IPS DF 6.9 (cell line): ENCODE results near the gene ZC3HAV1L.
"Not testable (repeated sequence)": the region's sequence is repeated elsewhere in the genome, so short reads cannot be mapped to it uniquely, and the experiment has no call there.

ENCODE experiments used
- DNase-seq: peaks from one replicate; pipeline ENCODE4 v3.0.0-alpha.2; 2013; ENCODE audit warnings: low read depth, low spot score
- H3K27ac ChIP-seq: one replicate; pipeline ENCODE4 v1.5.1; 2013; ENCODE audit warnings: low read length, control low read depth
- H3K27me3 ChIP-seq: 2 replicates; pipeline ENCODE4 v1.6.1; 2013; ENCODE audit warnings: mild to moderate bottlenecking, low read length; ENCODE audit not compliant: control insufficient read depth, insufficient read depth
- H3K36me3 ChIP-seq: 2 replicates; pipeline ENCODE4 v1.6.1; 2013; ENCODE audit warnings: low read length; ENCODE audit not compliant: control insufficient read depth, insufficient read depth
- H3K4me1 ChIP-seq: 2 replicates; pipeline ENCODE4 v1.6.1; 2013; ENCODE audit warnings: low read length; ENCODE audit not compliant: control insufficient read depth, insufficient read depth
- H3K4me3 ChIP-seq: 2 replicates; pipeline ENCODE4 v1.5.1; 2013; ENCODE audit warnings: mild to moderate bottlenecking, low read length
- H3K9me3 ChIP-seq: 2 replicates; pipeline ENCODE4 v1.6.1; 2013; ENCODE audit warnings: low read length, inconsistent platforms; ENCODE audit not compliant: control insufficient read depth, insufficient read depth
- WGBS: extraction: QIAGEN DNeasy Blood & Tissue Kit; methylation state at CpG from one replicate; pipeline ENCODE4 v1.1.7; 2013; ENCODE audit warnings: mixed read lengths, missing lambda C conversion rate; ENCODE audit not compliant: insufficient read length, insufficient coverage; 5-methylcytosine and 5-hydroxymethylcytosine counted together

Gene ZC3HAV1L, protein sequence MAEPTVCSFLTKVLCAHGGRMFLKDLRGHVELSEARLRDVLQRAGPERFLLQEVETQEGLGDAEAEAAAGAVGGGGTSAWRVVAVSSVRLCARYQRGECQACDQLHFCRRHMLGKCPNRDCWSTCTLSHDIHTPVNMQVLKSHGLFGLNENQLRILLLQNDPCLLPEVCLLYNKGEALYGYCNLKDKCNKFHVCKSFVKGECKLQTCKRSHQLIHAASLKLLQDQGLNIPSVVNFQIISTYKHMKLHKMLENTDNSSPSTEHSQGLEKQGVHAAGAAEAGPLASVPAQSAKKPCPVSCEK

DNA sequence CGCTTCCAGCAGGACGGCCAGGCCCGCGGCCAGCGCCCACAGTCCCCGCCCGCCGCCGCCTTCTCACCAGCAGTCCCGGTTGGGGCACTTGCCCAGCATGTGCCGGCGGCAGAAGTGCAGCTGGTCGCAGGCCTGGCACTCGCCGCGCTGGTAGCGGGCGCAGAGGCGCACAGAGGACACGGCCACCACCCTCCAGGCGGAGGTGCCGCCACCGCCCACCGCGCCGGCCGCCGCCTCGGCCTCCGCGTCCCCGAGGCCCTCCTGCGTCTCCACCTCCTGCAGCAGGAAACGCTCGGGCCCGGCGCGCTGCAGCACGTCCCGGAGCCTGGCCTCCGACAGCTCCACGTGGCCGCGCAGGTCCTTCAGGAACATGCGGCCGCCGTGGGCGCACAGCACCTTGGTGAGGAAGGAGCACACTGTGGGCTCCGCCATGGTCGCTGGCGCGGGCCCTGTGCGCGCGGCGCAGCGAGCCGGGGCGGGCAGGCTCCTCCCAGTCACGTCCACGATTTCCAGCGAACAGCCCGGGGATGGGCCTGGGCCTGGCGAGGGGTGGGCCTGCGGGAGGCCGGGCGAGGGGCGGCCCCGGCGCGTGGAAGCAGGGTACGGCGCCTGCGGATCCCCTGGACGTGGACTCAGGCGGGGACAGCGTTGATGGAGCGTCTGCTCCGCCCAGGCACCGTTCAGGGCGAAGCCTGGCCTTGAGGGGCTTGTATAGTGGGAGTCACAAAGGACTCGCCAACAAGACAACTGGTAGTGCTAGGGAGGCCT lies at the start of gene ZC3HAV1L:
Gene ZC3HAV1L, minus strand, starts transcription at position 457 of the 768 bp plus-strand sequence. Its CDS starts 25 bp downstream, at position 432.
- H3K36me3 ChIP-seq: no peaks in the 10 kb centered on the region
- H3K4me1 ChIP-seq: no peaks in the 10 kb centered on the region
- peak within 1 kb of the TSS; percentile 55 for H3K4me3 ChIP-seq
- H3K9me3 ChIP-seq: no peaks in the 10 kb centered on the region
- no CpG with 5 or more reads among the region's 82 CpGs for WGBS
- H3K27me3 ChIP-seq: no peaks in the 10 kb centered on the region
- no peak for DNase-seq
- H3K27ac ChIP-seq: no peak within 1 kb of the TSS

DNA sequence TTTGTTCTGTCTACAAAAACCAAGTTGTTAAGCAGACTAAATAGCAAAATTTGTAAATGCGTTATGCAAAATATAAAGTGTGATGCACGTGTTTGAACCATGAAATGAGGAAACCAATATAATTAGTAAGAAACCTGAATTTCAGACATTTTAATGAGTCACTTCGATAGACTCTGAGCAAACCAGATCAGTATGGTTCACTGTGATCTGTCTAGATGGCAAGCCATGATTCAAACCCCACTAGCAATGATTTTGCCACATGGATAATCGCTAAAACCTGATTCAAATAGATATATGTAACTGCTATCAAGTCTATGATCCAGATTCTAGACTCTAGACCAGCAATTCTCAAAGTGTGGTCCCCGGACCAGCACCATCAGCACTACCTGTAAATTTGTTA lies 48.9 kb upstream of the ZC3HAV1L start:
- Histone ChIP-seq H3K27me3 (no peaks in the 10 kb centered on the region), H3K36me3 (peaks cover 17% of the 10 kb centered on the region; the same call in 1 of the 2 replicates), H3K4me3 (no peak overlapping the region), H3K4me1 (no peaks in the 10 kb centered on the region), H3K9me3 (no peaks in the 10 kb centered on the region; the same call in 1 of the 2 replicates), H3K27ac (no peak overlapping the region)
- no peak for DNase-seq
- no CpG with 5 or more reads among the region's 5 CpGs for WGBS

DNA sequence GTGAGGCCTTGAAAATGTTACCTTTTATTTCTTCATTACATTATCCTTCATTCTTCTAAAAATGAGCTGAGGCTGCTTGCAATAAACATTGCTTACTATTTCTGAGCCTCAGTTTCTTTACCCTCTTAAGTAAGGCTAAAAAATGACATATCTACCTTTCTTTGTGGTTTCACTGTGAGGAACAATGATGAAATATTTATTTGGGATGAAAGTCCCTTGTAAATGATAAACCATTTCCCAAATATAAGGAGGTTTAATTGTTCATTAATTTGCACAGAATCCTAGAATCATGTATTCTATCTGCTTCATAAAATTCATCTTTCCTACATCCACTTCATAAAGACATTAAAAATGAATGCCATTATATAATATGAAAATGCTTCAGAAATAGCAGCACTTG lies 45.7 kb upstream of the ZC3HAV1L start:
- DNase-seq: no peak
- no peaks in the 10 kb centered on the region for H3K4me1 ChIP-seq
- no peaks in the 10 kb centered on the region for H3K27me3 ChIP-seq
- no peaks in the 10 kb centered on the region; the same call in 1 of the 2 replicates for H3K9me3 ChIP-seq
- H3K27ac ChIP-seq: no peak overlapping the region
- H3K4me3 ChIP-seq: no peak overlapping the region
- H3K36me3 ChIP-seq: peaks cover 12% of the 10 kb centered on the region; the same call in 1 of the 2 replicates

DNA sequence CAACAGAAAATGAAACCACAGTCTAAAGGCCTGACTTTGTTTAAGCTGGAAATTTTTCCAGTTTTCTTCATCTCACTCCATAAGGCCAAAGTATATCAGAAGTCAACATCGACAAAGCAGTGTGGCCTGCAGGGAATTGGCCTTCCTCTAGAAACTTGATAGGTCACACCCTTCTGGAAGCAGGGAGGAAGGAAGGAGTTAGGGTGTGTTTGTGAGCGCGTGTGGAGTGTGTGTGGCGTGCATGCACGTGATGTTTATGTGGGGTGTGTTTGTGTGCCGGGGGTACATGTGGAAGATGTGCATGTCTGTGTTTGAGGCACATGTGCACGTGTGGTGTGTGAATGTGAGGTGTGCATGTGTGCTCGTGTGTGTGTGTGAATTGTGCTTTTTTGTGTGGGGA lies 45.1 kb upstream of the ZC3HAV1L start:
- Histone ChIP-seq H3K27ac (no peak overlapping the region), H3K4me1 (no peaks in the 10 kb centered on the region), H3K36me3 (peaks cover 10% of the 10 kb centered on the region; the same call in 1 of the 2 replicates), H3K9me3 (no peaks in the 10 kb centered on the region; the same call in 1 of the 2 replicates), H3K27me3 (no peaks in the 10 kb centered on the region), H3K4me3 (no peak overlapping the region)
- no peak for DNase-seq
- 100% methylated on average over 5 of the region's 8 CpGs for WGBS

DNA sequence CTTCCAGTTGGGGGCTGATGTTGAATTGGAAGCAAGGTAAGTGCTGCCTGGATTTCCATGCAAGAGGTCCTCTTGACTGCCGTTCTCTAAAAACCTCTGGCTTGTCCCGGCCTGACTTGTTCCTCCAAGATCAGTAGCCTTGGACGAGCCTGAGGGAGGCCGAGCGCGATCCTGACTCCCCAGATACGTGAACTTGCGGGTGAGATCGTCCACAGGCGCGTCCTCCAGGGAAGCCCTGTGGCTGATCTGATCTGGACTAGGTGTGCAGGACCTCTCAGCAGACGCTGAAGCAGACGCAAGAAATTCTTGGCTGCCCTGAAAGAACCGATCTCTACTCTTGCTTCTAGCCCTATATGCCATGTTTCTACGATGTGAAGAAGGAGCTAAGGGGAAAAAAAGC lies 44.0 kb upstream of the ZC3HAV1L start:
- Histone ChIP-seq H3K27ac (no peak overlapping the region), H3K36me3 (peaks cover 10% of the 10 kb centered on the region; the same call in 1 of the 2 replicates), H3K4me3 (no peak overlapping the region), H3K27me3 (no peaks in the 10 kb centered on the region), H3K9me3 (no peaks in the 10 kb centered on the region; the same call in 1 of the 2 replicates), H3K4me1 (no peaks in the 10 kb centered on the region)
- DNase-seq: no peak
- no CpG with 5 or more reads among the region's 15 CpGs for WGBS

DNA sequence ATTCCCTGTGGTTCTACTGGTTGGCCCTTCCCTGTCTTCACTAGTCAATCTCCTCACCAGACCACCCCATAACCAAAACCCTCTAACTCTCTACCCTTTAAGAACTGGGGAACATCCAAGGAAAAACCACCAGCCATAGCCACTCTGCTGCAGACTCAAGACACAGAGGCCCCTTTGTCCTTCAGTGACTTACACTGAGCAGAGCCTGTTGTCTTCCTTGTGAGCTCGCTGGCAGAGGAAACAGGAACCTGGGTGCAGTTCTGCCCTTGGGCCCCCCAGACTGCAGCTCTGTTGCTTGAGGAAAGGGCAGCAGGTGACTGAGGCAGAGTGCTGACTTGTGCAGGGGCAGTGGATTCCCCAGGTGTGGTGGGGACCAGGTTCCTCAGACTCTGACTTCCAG lies 43.1 kb upstream of the ZC3HAV1L start:
- no peak for DNase-seq
- Histone ChIP-seq H3K36me3 (peaks cover 10% of the 10 kb centered on the region; the same call in 1 of the 2 replicates), H3K4me1 (no peaks in the 10 kb centered on the region), H3K27ac (no peak overlapping the region), H3K9me3 (no peaks in the 10 kb centered on the region; the same call in 1 of the 2 replicates), H3K4me3 (no peak overlapping the region), H3K27me3 (no peaks in the 10 kb centered on the region)
- no CpG with 5 or more reads among the region's 1 CpG for WGBS

DNA sequence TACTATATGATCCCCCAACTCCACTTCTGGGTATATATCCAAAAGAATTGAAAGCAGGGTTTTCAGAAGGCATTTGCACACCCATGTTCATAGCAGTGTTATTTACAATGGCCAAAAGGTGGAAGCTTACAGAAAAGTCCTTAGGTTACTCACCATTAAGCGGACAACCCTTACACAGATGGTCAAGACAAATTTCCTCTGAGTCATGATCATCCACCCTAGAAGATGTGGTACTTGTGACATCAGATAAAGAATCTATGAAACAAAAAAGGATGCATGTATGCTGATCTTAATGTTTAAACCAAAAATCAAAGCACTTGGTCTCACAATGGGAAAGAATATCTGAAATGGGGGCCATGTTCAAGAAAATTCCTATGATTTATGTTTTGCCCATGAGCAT lies 42.6 kb upstream of the ZC3HAV1L start:
- WGBS: no CpG with 5 or more reads among the region's 1 CpG

DNA sequence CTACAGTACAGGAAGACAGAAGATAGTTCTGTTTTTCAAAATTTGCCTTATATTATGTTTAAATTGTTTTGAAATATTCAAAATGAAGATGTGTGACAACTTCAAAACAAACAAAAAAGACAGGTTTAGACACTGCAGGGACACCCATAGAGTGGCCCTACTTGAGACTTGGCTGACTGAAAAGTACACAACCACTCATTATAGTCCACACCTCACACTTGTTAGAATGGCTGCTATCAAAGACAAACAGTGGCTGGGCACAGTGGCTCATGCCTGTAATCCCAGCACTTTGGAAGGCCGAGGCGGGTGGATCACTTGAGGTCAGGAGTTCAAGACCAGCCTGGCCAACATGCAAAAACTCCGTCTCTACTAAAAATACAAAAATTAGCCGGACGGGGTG lies 41.9 kb upstream of the ZC3HAV1L start:
- not testable (repeated sequence) for H3K4me3 ChIP-seq, H3K4me1 ChIP-seq, H3K27ac ChIP-seq, H3K27me3 ChIP-seq, DNase-seq, H3K9me3 ChIP-seq
- no CpG with 5 or more reads among the region's 5 CpGs for WGBS
- peaks cover 13% of the 10 kb centered on the region; the same call in 1 of the 2 replicates for H3K36me3 ChIP-seq

More for the DNA sequence above, 42.6 kb upstream of the ZC3HAV1L start:
- H3K4me1 ChIP-seq: no peaks in the 10 kb centered on the region
- H3K27ac ChIP-seq: no peak overlapping the region
- no peak for DNase-seq
- H3K36me3 ChIP-seq: peaks cover 13% of the 10 kb centered on the region; the same call in 1 of the 2 replicates
- no peaks in the 10 kb centered on the region; the same call in 1 of the 2 replicates for H3K9me3 ChIP-seq
- H3K4me3 ChIP-seq: no peak overlapping the region
- no peaks in the 10 kb centered on the region for H3K27me3 ChIP-seq

DNA sequence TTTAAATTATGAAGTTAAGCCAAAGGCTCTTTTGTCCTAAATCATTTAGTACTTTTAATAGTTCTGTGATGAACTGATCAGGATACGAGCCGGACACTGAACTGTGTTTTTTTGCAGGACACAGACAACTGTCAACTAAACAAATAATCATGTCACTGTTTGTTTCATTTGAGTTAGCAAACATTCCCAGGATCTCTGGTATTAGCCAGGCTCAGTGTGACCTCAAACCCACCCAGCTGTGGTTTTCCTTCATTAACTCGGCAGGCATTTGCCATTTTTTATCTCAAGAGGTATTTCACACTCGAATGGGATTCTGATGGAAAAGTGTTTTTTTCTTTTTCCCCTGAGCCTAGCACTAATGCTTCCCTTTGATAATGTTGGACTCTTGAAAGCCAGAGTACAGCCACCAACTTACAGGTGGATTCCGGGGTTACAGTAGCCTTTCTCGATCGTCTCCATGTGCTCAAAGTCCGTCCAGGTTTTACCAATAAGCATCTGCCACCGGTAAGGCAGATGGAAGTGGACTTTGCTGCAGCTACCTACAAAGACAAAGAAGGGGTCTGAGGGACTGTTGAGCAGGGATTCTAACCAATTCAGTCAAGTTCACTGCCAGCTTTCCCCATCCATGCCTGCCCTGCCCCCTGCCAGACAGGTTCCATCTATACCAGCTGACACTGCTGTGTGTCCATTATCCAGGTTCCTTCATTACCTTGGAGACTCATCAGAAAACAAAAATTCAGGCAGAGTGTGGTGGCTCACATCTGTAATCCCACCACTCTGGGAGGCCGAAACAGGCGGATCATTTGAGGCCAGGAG lies 40.2 kb upstream of the ZC3HAV1L start:
- Histone ChIP-seq H3K9me3 (no peaks in the 10 kb centered on the region; the same call in 1 of the 2 replicates), H3K4me3 (no peak overlapping the region), H3K27me3 (no peaks in the 10 kb centered on the region), H3K4me1 (no peaks in the 10 kb centered on the region), H3K27ac (no peak overlapping the region), H3K36me3 (peaks cover 17% of the 10 kb centered on the region; the same call in 1 of the 2 replicates)
- WGBS: no CpG with 5 or more reads among the region's 11 CpGs
- no peak for DNase-seq
